ENCODE results near the gene TRIM13. TPM values are rescaled to one million over a fixed set of nuclear protein-coding genes. Genes with fewer than 3 reads are reported as not detected.
"Not testable (repeated sequence)": the region's sequence is repeated elsewhere in the genome, so short reads cannot be mapped to it uniquely, and the experiment has no call there.

TRIM13 gene
- total and polyA plus RNA-seq, 8 donors = 4.1 to 23.7 (median 13.4) TPM

- no peak for TF ChIP-seq CTCF (IDR thresholded peaks at IDR 0.05)
- no peak for TF ChIP-seq POLR2A (IDR thresholded peaks at IDR 0.05)
- no peak for TF ChIP-seq POLR2AphosphoS5 (IDR thresholded peaks at IDR 0.05)
- no peak for TF ChIP-seq EP300 (IDR thresholded peaks at IDR 0.05)
- H3K9me3 ChIP-seq = no peaks in the 10 kb centered on the region
- H3K4me3 ChIP-seq = no peak overlapping the region
- intact Hi-C loops (cut with DNase I; ENCODE audit: low total_unique reads) = no loop called here
- no peaks in the 10 kb centered on the region for H3K27me3 ChIP-seq
- no peaks in the 10 kb centered on the region for H3K4me1 ChIP-seq
- peaks cover 0 to 9% (median under 1%) of the 10 kb centered on the region in 4 donors for H3K36me3 ChIP-seq
- no peak for DNase-seq
- WGBS, 5 donors = 96 to 100% (median 98%) methylated on average over 1 of the region's 1 CpG
- no peak overlapping the region for H3K27ac ChIP-seq
Measured at GRCh38 chr13:50060718-50061117, 63.9 kb downstream of the TRIM13 start.

GRCh38 chr13:50062336-50062735 is 65.5 kb downstream of the TRIM13 start:
- intact Hi-C loops (cut with DNase I; ENCODE audit: low total_unique reads) = not testable (repeated sequence)

DNA sequence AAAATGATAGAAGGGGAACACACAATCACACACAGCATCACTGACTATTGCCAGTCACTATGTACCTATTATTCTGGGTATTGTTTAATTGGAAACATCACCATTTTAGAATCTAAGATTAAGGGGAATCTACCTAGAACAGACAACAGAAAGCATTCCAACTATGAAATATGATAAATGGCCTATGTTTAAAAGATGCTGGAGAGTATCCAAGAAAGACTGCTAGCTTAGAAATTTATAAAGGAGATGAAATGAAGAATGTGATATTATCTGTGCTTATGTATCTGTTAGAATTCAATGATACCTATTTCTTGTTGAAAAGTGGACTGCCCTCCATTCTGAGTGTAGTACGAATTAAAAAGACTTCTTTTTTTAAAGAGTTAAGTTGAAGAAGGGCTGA is 68.9 kb downstream of the TRIM13 start:
- DNase-seq = no peak
- no peak overlapping the region for H3K27ac ChIP-seq
- peaks cover 0 to 26% (median 13%) of the 10 kb centered on the region in 4 donors for H3K36me3 ChIP-seq
- H3K4me1 ChIP-seq = peaks cover 0 to 16% (median 7%) of the 10 kb centered on the region in 4 donors
- H3K4me3 ChIP-seq = no peak overlapping the region
- WGBS, 5 donors = 88 to 100% (median 89%) methylated on average over 1 of the region's 1 CpG
- intact Hi-C loops (cut with DNase I; ENCODE audit: low total_unique reads) = no loop called here
- TF ChIP-seq EP300 (IDR thresholded peaks at IDR 0.05) = no peak
- TF ChIP-seq POLR2A (IDR thresholded peaks at IDR 0.05) = no peak
- no peak for TF ChIP-seq CTCF (IDR thresholded peaks at IDR 0.05)
- no peak for TF ChIP-seq POLR2AphosphoS5 (IDR thresholded peaks at IDR 0.05)
- no peaks in the 10 kb centered on the region for H3K9me3 ChIP-seq
- no peaks in the 10 kb centered on the region for H3K27me3 ChIP-seq

More at GRCh38 chr13:50062336-50062735, 65.5 kb downstream of the TRIM13 start:
- 96 to 99% (median 97%) methylated on average over 7 of the region's 7 CpGs for WGBS, 5 donors
- DNase-seq, H3K9me3 ChIP-seq, H3K4me1 ChIP-seq, H3K27me3 ChIP-seq, H3K4me3 ChIP-seq, H3K27ac ChIP-seq: not testable (repeated sequence)
- peaks cover 0 to 24% (median 11%) of the 10 kb centered on the region in 4 donors for H3K36me3 ChIP-seq

Small RNA genes within 50 kb of the gene (small RNA-seq; reads per million reads assigned to genes)
- gene MIR16-1 (0.07 to 0.89 (median 0.57) reads per million in 4 donors), gene MIR3613 (0 to 1.5 (median 0.58) reads per million in 4 donors), gene RF02105 (0 reads per million in 4 donors), gene RF02106 (0 reads per million in 4 donors), gene RF02107 (0 reads per million in 4 donors), gene RF02108 (0 reads per million in 4 donors)

Other genes with a start within 250 kb of the TRIM13 start
- gene KPNA3, start 204.4 kb upstream of the TRIM13 start, total RNA-seq = 10 to 100 TPM in 4 of 5 donors, 1 to 10 TPM in 1; 4.3 to 65.9 (median 32.3) TPM
- gene KPNA3, start 204.4 kb upstream of the TRIM13 start, polyA plus RNA-seq = 10 to 100 TPM; 11.6 to 16.0 (median 11.7) TPM
- 10 to 100 TPM in 2 of 5 donors, 1 to 10 TPM in 2, not detected in 1; 3.6 to 26.9 (median 8.9) TPM for gene SPRYD7, start 60.7 kb upstream of the TRIM13 start, total RNA-seq
- 10 to 100 TPM in 1 of 3 donors, 1 to 10 TPM in 2; 7.2 to 10.5 (median 8.1) TPM for gene SPRYD7, start 60.7 kb upstream of the TRIM13 start, polyA plus RNA-seq
- gene KCNRG, start 18.4 kb downstream of the TRIM13 start, total RNA-seq = 1 to 10 TPM in 3 of 5 donors, not detected in 2; 1.2 to 5.0 (median 3.8) TPM
- under 1 TPM in 2 of 3 donors, not detected in 1; 0.37 to 0.38 TPM for gene KCNRG, start 18.4 kb downstream of the TRIM13 start, polyA plus RNA-seq